Gastrocnemius medialis (tissue), 4 donors: ENCODE data around the gene IFT88.

ENCODE experiments used
- CTCF ChIP-seq, 5 experiments: fragments of 450-650 bp in 3 of 5; fragments of 200-600 bp in 2 of 5; sonication (generic) in 2 of 5; IDR thresholded peaks in 4 of 5; conservative IDR thresholded peaks in 1 of 5; 1 replicate in 4 of 5; 2 replicates in 1 of 5; pipeline ENCODE4 v1.5.1; 2016 to 2019; ENCODE audit warnings: antibody characterized with exemption in 5 of 5, mild to moderate bottlenecking in 3 of 5, moderate library complexity in 3 of 5
- POLR2A ChIP-seq, 2 donors: fragments of 450-650 bp; IDR thresholded peaks; one replicate each; pipeline ENCODE4 v1.6.1; 2017; ENCODE audit warnings: antibody characterized with exemption in 2 of 2, mild to moderate bottlenecking in 2 of 2, moderate library complexity in 2 of 2

DNA sequence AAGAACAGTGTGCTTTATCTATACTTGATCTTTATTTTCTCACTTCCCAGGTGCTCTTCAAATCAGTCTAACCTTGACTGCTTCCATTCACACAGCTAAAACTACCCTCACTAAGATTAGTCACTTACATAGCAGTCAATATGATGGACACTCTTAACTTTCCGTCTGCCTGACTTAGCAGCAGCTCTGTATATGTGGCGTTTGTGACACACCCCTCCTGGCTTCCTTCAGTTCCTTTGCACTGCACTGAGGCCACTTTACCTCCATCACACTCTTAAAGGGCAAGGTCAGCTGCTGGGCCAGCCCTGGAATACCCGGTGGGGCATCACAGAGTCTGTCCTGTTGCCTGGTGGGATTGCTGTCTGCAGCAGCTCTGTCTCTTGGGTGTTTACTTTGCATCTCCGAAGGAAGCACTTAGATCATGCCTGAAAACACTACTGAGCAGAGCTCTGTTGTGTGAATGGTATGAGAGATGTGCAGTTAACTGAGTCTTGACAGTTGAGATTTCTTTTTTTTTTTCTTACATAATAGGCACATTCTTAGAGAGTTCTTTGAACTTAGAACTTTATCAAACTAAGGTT lies 101.0 kb downstream of the IFT88 start:
- TF ChIP-seq CTCF (IDR thresholded peaks at IDR 0.05 in 4 of 5, conservative IDR thresholded peaks at IDR 0.05 in 1 of 5) = no peak
- no peak for TF ChIP-seq POLR2A (IDR thresholded peaks at IDR 0.05)
